Mesothelial cell of epicardium (in vitro differentiated cells): ENCODE results near the gene SLC2A11. TPM values are rescaled to one million over a fixed set of nuclear protein-coding genes. Genes with fewer than 3 reads are reported as not detected.

ENCODE experiments used
- DNase-seq, 2 experiments: peaks; one replicate each; pipeline ENCODE4 v3.0.0; 2021; ENCODE audit warnings: low spot score in 2 of 2; ENCODE audit not compliant: unreplicated experiment in 2 of 2
- H3K27ac Mint-ChIP-seq: 2 replicates; pipeline ENCODE4 v1.8.0; 2021; ENCODE audit warnings: mixed read lengths
- H3K27me3 Mint-ChIP-seq: 2 replicates; pipeline ENCODE4 v1.8.0; 2021; ENCODE audit warnings: low read depth, mixed read lengths
- H3K36me3 Mint-ChIP-seq: 2 replicates; pipeline ENCODE4 v1.8.0; 2021; ENCODE audit warnings: mixed read lengths
- H3K4me1 Mint-ChIP-seq: 2 replicates; pipeline ENCODE4 v1.8.0; 2021; ENCODE audit warnings: mixed read lengths
- H3K4me3 Mint-ChIP-seq: 2 replicates; pipeline ENCODE4 v1.8.0; 2021; ENCODE audit warnings: mild to moderate bottlenecking, moderate library complexity, mixed read lengths
- H3K9me3 Mint-ChIP-seq: 2 replicates; pipeline ENCODE4 v1.8.0; 2021; ENCODE audit warnings: mixed read lengths
- CTCF ChIP-seq: fragments of 200-600 bp; sonication (generic); IDR thresholded peaks from one replicate; pipeline ENCODE4 v1.5.0; 2021; ENCODE audit warnings: antibody characterized with exemption; ENCODE audit not compliant: unreplicated experiment
- total RNA-seq: library from RNA; stranded (reverse); gene quantifications from 3 replicates; pipeline ENCODE4 v1.2.1, GENCODE V29; 2021

Gene SLC2A11
- total RNA-seq, 1 donor from 2014 or later, result 112 TPM

- no peak for TF ChIP-seq CTCF
- Mint-ChIP-seq H3K9me3 (peaks cover 5% of the 10 kb centered on the region), H3K36me3 (peaks cover 14% of the 10 kb centered on the region), H3K4me3 (peak overlapping the region; percentile 94), H3K27ac (peak overlapping the region; percentile 95), H3K4me1 (peaks cover 40% of the 10 kb centered on the region), H3K27me3 (no peaks in the 10 kb centered on the region)
- no peak for DNase-seq
Observed at GRCh38 chr22:23895599-23896144, 38.0 kb downstream of the SLC2A11 start.

GRCh38 chr22:23896166-23896522 is 38.5 kb downstream of the SLC2A11 start:
- TF ChIP-seq CTCF, result no peak
- H3K27me3 Mint-ChIP-seq, result no peaks in the 10 kb centered on the region
- H3K9me3 Mint-ChIP-seq, result peaks cover 8% of the 10 kb centered on the region
- peak overlapping the region; percentile 94 for H3K4me3 Mint-ChIP-seq
- H3K27ac Mint-ChIP-seq, result peak overlapping the region; percentile 95
- H3K4me1 Mint-ChIP-seq, result peaks cover 40% of the 10 kb centered on the region
- H3K36me3 Mint-ChIP-seq, result peaks cover 16% of the 10 kb centered on the region
- DNase-seq, result no peak

GRCh38 chr22:23896523-23897186 is 39.0 kb downstream of the SLC2A11 start:
- no peak for TF ChIP-seq CTCF
- H3K4me1 Mint-ChIP-seq, result peaks cover 40% of the 10 kb centered on the region
- no peaks in the 10 kb centered on the region for H3K27me3 Mint-ChIP-seq
- peak overlapping the region; percentile 52 for H3K4me3 Mint-ChIP-seq
- peaks cover 8% of the 10 kb centered on the region for H3K9me3 Mint-ChIP-seq
- DNase-seq, result no peak
- peaks cover 16% of the 10 kb centered on the region for H3K36me3 Mint-ChIP-seq
- H3K27ac Mint-ChIP-seq, result peak overlapping the region; percentile 69

DNA sequence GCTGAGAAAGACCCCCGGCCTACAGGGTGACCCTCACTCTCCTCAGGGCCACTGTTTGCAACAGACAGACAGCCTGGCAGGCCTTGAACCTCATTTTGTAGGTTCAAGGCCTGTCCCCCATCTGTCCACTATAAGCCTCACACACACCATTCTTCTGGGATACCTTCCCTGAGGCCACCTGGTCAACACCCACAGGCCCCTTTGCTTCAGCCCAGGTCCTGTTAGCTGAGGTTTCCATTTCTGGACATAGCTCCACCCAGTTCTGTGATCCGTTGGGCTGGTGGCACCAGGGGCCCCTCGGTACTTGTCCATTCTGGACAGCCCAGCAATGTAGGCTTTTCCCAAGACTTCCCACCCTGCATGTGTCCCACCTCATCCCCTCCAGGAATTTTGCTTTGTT is 39.6 kb downstream of the SLC2A11 start:
- H3K36me3 Mint-ChIP-seq, result peaks cover 18% of the 10 kb centered on the region
- H3K27ac Mint-ChIP-seq, result peak overlapping the region; percentile 67
- H3K4me3 Mint-ChIP-seq, result peak overlapping the region; percentile 52

More for the DNA sequence above, 39.6 kb downstream of the SLC2A11 start:
- Mint-ChIP-seq H3K27me3 (no peaks in the 10 kb centered on the region), H3K4me1 (peaks cover 38% of the 10 kb centered on the region), H3K9me3 (peaks cover 8% of the 10 kb centered on the region)
- no peak for DNase-seq
- no peak for TF ChIP-seq CTCF
